Endothelial cell of umbilical vein (primary cell): Measurements from ENCODE around the gene WAPL. TPM values are rescaled to one million over a fixed set of nuclear protein-coding genes. Genes with fewer than 3 reads are reported as not detected.

Source experiments
- BruUV-seq: library from RNA; stranded (reverse); fragments of 400-500 nt; replicated peaks from 2 replicates; lab custom pipeline; 2021; lab: Mats Ljungman, UMichigan
- CTCF ChIA-PET: fragments of 300-600, 350-600 bp; sonication (Branson Sonifier 250); formaldehyde crosslinking; loops from one replicate; lab custom pipeline; 2021; ENCODE audit warnings: antibody characterized with exemption, inconsistent platforms; lab: Charles Lee
- POLR2A ChIA-PET: fragments of 300-600, 350-600 bp; sonication (Branson Sonifier 250); formaldehyde crosslinking; loops from one replicate; lab custom pipeline; 2021; ENCODE audit warnings: antibody characterized with exemption, inconsistent platforms; lab: Charles Lee
- DNase-seq: peaks from one replicate; pipeline ENCODE4 v3.0.0-alpha.2; 2011; ENCODE audit warnings: low read depth, low spot score
- FAIRE-seq: peaks from 2 replicates; lab custom pipeline; 2011; peaks lifted over from hg19 to GRCh38; lab: Jason Lieb, UNC
- H2AFZ ChIP-seq: 2 replicates; pipeline ENCODE4 v1.6.0; 2012; ENCODE audit warnings: low read depth, low read length, control low read depth, inconsistent platforms
- H3K27ac ChIP-seq: 2 replicates; pipeline ENCODE4 v1.5.1; 2011; ENCODE audit warnings: low read depth, mild to moderate bottlenecking, control low read depth, low read length, moderate library complexity; ENCODE audit not compliant: insufficient read depth
- H3K27me3 ChIP-seq, 2 experiments: 2 replicates each; pipeline versions ENCODE4 v1.6.0 to v1.6.1; 2011; ENCODE audit warnings: low read length in 2 of 2, mixed read lengths in 1 of 2; ENCODE audit not compliant: control insufficient read depth in 2 of 2, insufficient read depth in 2 of 2
- H3K36me3 ChIP-seq, 2 experiments: 2 replicates in 1 of 2; 3 replicates in 1 of 2; pipeline ENCODE4 v1.5.1; 2011; ENCODE audit warnings: low read length in 2 of 2, mild to moderate bottlenecking in 1 of 2, moderate library complexity in 1 of 2; ENCODE audit not compliant: control insufficient read depth in 2 of 2, insufficient read depth in 2 of 2; ENCODE audit errors: extremely low read depth in 1 of 2
- H3K4me1 ChIP-seq: 3 replicates; pipeline ENCODE4 v1.5.1; 2011; ENCODE audit warnings: mild to moderate bottlenecking, low read length; ENCODE audit not compliant: control insufficient read depth, insufficient read depth; ENCODE audit errors: extremely low read depth
- H3K4me2 ChIP-seq: 2 replicates; pipeline ENCODE4 v1.6.1; 2011; ENCODE audit warnings: low read length, control low read depth, mixed read lengths; ENCODE audit not compliant: insufficient read depth
- H3K4me3 ChIP-seq, 3 experiments: fragments of 200-600 bp in 1 of 3; sonication (generic), shearing (Covaris generic) in 1 of 3; replicated peaks in 1 of 3; 2 replicates each; pipeline ENCODE4 v1.5.1; 2011 to 2016; ENCODE audit warnings: control low read depth in 3 of 3, low read length in 3 of 3, mild to moderate bottlenecking in 2 of 3, inconsistent platforms in 1 of 3, low read depth in 1 of 3, moderate library complexity in 1 of 3; ENCODE audit not compliant: insufficient read depth in 1 of 3
- H3K79me2 ChIP-seq: 2 replicates; pipeline ENCODE4 v1.6.0; 2012; ENCODE audit warnings: low read length, inconsistent platforms; ENCODE audit not compliant: control insufficient read depth, insufficient read depth
- H3K9ac ChIP-seq: replicated peaks from 2 replicates; pipeline ENCODE3; 2011; ENCODE audit warnings: low read length, control low read depth; ENCODE audit not compliant: insufficient read depth; ENCODE audit errors: extremely low read depth
- H3K9me1 ChIP-seq: replicated peaks from 3 replicates; pipeline ENCODE4 v1.6.0; 2011; ENCODE audit warnings: mild to moderate bottlenecking, low read length; ENCODE audit not compliant: control insufficient read depth, insufficient read depth; ENCODE audit errors: extremely low read depth
- H3K9me3 ChIP-seq: replicated peaks from 2 replicates; pipeline ENCODE4 v1.5.1; 2012; ENCODE audit warnings: low read length, inconsistent platforms; ENCODE audit not compliant: control insufficient read depth, insufficient read depth
- H4K20me1 ChIP-seq: replicated peaks from 2 replicates; pipeline ENCODE3; 2011; ENCODE audit warnings: mild to moderate bottlenecking, low read length; ENCODE audit not compliant: control insufficient read depth, insufficient read depth; ENCODE audit errors: extremely low read depth
- EZH2 ChIP-seq: IDR thresholded peaks from 2 replicates; pipeline ENCODE4 v1.6.1; 2012; ENCODE audit warnings: borderline replicate concordance, low read depth, mild to moderate bottlenecking, moderate library complexity, low read length, inconsistent platforms; ENCODE audit not compliant: severe bottlenecking
- FOS ChIP-seq: IDR thresholded peaks from 2 replicates; pipeline ENCODE4 v1.6.1; 2011; ENCODE audit warnings: mild to moderate bottlenecking, low read length, moderate library complexity, borderline replicate concordance; ENCODE audit not compliant: insufficient read depth
- GATA2 ChIP-seq: IDR thresholded peaks from 2 replicates; pipeline ENCODE4 v1.7.0; 2011; ENCODE audit warnings: low read depth, mild to moderate bottlenecking, moderate library complexity, mixed read lengths, low read length; ENCODE audit not compliant: insufficient read length, insufficient read depth
- JUN ChIP-seq: IDR thresholded peaks from 2 replicates; pipeline ENCODE4 v1.6.1; 2011; ENCODE audit warnings: borderline replicate concordance, low read depth; ENCODE audit not compliant: insufficient read length, insufficient read depth
- MYC ChIP-seq: IDR thresholded peaks from one replicate; pipeline ENCODE4 v1.6.1; 2011; ENCODE audit warnings: mild to moderate bottlenecking, low read depth, low read length
- POLR2A ChIP-seq: IDR thresholded peaks from 2 replicates; pipeline ENCODE4 v1.6.1; 2012; ENCODE audit warnings: low read depth, mild to moderate bottlenecking, control low read depth, low read length
- POLR2AphosphoS5 ChIP-seq: IDR thresholded peaks from 2 replicates; pipeline ENCODE4 v1.6.1; 2012; ENCODE audit warnings: low read depth, mild to moderate bottlenecking, control low read depth, low read length, moderate library complexity; ENCODE audit not compliant: insufficient read depth
- dilution Hi-C: fragments of 300-500 bp; cut with MboI; formaldehyde crosslinking; loops from one replicate; pipeline ENCODE4 v1.15.0; 2019; ENCODE audit warnings: low sequenced_read_pairs; ENCODE audit not compliant: extremely low pct_ligation_motif_present
- intact Hi-C: fragments of 100-400 bp; cut with micrococcal nuclease; formaldehyde crosslinking; loops from one replicate; pipeline ENCODE4 v1.10.0; 2022
- polyA plus RNA-seq, 4 experiments: library from polyadenylated mRNA; depleted of rRNA in 3 of 4; stranded (reverse) in 3 of 4; unstranded in 1 of 4; fragments of >200 nt; gene quantifications; 2 replicates each; pipeline versions ENCODE4 v1.2.1 to v1.2.3, GENCODE V29; 2011 to 2012; ENCODE audit warnings: missing spikeins in 1 of 4
- total RNA-seq: library from RNA; stranded (reverse); gene quantifications from 2 replicates; pipeline ENCODE4 v1.2.3, GENCODE V29; 2021
- TF ChIP-seq, protein P1 (sequence below): IDR thresholded peaks from 2 replicates; pipeline ENCODE4 v1.6.1; 2011; ENCODE audit not compliant: insufficient read depth, insufficient read length
- TF ChIP-seq, protein P2 (sequence below), 2 donors: IDR thresholded peaks; 1 replicate in 1 of 2; 2 replicates in 1 of 2; pipeline ENCODE4 v1.5.1; 2011; ENCODE audit warnings: low read length in 2 of 2, mild to moderate bottlenecking in 2 of 2, moderate library complexity in 2 of 2, control low read depth in 1 of 2, inconsistent platforms in 1 of 2, low read depth in 1 of 2; ENCODE audit not compliant: insufficient read depth in 1 of 2; ENCODE audit errors: extremely low read depth in 1 of 2

Gene WAPL
- total and polyA plus RNA-seq, 2 donors (not counting 3 experiments of a cell fraction or from before 2014, with no cell fraction given): 9.2 to 35.1 TPM

DNA sequence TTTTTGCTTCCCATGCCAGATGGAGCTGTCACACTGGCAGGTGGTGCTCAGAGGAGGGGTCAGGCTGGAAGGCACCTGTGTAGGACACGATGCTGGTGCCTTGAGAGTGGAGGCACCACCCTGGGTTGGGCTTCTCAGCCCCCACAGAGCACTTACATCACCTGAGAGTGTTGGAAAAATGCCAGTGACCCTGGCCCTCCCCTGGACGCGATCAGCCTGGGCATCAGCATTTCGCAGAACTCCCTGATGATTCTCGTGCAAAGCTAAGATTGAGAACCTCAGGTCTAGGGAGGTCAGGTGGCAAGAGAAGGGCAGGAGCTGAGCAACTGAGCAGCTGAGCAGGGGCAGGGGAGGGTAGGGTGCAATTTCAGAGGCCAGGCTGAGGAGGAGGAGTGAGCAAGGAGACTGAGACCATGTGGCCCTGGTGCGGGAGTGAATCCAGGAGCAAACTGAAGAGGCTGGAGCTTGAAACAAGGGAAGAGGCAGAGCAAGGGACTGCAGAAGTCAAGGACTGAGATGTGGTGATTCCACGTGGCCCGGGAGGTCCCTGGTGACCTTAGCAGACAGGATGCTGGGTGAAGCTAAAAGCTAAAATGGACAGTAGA lies 130.3 kb downstream of the WAPL start:
- TF ChIP-seq MYC (no peak), POLR2A (no peak), GATA2 (no peak), POLR2AphosphoS5 (no peak), JUN (no peak), FOS (no peak), EZH2 (no peak)
- TF ChIP-seq, protein P1, sequence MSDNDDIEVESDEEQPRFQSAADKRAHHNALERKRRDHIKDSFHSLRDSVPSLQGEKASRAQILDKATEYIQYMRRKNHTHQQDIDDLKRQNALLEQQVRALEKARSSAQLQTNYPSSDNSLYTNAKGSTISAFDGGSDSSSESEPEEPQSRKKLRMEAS: no peak
- TF ChIP-seq, protein P2, sequence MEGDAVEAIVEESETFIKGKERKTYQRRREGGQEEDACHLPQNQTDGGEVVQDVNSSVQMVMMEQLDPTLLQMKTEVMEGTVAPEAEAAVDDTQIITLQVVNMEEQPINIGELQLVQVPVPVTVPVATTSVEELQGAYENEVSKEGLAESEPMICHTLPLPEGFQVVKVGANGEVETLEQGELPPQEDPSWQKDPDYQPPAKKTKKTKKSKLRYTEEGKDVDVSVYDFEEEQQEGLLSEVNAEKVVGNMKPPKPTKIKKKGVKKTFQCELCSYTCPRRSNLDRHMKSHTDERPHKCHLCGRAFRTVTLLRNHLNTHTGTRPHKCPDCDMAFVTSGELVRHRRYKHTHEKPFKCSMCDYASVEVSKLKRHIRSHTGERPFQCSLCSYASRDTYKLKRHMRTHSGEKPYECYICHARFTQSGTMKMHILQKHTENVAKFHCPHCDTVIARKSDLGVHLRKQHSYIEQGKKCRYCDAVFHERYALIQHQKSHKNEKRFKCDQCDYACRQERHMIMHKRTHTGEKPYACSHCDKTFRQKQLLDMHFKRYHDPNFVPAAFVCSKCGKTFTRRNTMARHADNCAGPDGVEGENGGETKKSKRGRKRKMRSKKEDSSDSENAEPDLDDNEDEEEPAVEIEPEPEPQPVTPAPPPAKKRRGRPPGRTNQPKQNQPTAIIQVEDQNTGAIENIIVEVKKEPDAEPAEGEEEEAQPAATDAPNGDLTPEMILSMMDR (IDR thresholded peaks at IDR 0.05; ENCODE audit: extremely low read depth in 1 of 2, insufficient read depth in 1 of 2, low read depth in 1 of 2, low read length in 2 of 2): no peak
- ChIA-PET POLR2A (no interaction called here), CTCF (interaction anchor here (0.5 to 4.2 kb wide), 4 partner anchors 9 to 1851 kb away, joined by 4 to 22 read pairs (median 4); no protein-coding TSS in a partner anchor)
- Histone ChIP-seq H3K9me3 (no peaks in the 10 kb centered on the region), H3K9me1 (no peaks in the 10 kb centered on the region), H3K36me3 (no peaks in the 10 kb centered on the region), H3K27ac (no peak overlapping the region), H3K4me2 (no peak overlapping the region), H3K27me3 (peaks cover 17 to 23% of the 10 kb centered on the region in 2 experiments), H2AFZ (no peak overlapping the region), H4K20me1 (no peaks in the 10 kb centered on the region), H3K9ac (no peak overlapping the region), H3K4me1 (no peaks in the 10 kb centered on the region), H3K79me2 (no peaks in the 10 kb centered on the region), H3K4me3 (no peak overlapping the region)
- no peak for DNase-seq
- dilution Hi-C loops: no loop called here
- intact Hi-C loops: no loop called here
- no peak for FAIRE-seq
- no TSS peak for BruUV-seq
